ENCODE results near the gene CHST2.

Gene CHST2

DNA sequence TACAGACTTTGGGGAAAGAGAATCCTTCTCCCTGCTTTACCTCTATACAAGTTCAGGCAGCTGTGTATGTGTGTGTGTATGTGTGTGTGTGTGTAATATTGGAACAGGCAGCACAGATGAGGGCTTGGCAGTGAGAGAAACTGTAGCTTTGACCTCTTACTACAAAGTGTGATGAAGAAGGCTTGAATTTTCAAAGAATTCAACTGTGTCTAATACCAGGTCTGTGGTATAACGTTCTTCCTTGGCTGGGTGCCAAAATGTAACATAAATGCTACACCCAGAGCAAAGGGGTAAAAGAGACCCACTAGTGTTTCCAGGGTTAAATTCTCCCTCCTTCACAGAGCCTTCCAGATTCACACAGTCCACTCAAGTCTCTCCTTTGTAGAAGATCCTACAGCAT, 51.1 kb downstream of the CHST2 start:
- no peak for DNase-seq

DNA sequence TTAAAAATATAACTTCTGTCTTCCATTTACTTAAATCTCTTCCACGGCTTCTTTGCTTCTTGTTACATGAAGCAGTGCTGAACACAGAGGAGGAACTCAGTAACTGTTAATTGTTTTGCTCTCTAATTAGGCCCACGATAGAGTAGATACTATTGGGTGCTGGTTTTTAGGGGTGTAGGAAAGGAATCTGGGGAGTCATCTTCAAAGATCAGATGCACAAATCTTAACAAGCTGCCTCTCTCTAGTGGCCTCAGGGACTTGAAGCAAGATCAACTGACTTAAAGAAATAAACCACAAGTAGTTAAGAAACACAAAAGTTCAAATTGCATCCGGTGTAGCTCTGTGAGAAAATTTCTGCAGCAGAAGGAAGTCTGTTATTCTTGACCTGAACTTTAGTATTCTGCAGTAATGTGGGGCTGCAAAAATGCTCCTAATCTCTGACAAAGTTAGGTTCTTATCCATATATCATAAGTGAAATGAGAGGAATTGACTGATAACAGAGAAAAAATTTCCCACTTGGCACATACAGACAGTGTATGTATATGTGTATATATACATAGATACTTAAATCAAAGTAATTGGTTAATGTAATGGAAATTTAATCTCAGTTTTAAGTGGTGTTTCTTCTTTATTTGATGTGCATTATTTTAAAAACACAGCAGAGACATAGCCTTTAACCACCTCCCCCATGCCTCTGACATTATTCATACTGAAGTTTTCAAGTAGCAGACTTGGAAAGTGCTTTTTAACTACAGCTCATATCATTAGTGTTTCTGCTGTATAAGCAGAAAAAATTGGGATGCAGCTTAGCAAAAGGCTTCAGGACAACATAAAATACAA, 51.8 kb downstream of the CHST2 start:
- DNase-seq, result no peak

- DNase-seq, result no peak
Measured at GRCh38 chr3:143172062-143172794, 52.7 kb downstream of the CHST2 start.

DNA sequence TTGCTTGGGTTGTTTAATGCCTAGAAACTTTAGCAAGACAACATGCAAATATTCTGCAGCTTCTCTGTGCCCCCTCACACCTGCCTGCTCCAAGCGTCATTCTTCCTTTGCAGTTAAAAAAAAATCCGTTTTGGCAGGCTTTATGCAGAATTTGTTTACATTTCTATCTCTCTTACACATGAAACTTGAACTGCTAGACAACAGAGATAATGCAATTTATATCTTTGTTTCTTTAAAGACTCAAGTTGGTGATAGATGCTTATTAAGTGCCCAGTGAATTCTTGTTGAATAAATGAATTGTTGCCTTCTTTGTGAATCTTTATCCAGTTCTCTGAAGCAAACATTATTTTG, 53.2 kb downstream of the CHST2 start:
- DNase-seq, result no peak

GRCh38 chr3:143173242-143173641, 53.7 kb downstream of the CHST2 start:
- no peak for DNase-seq

All from activated naive CD4-positive, alpha-beta T cell treated with Interleukin-2 at 50 U/mL for 16 hours (primary cell).